Measurements from ENCODE around the gene TRIM63. TPM values are rescaled to one million over a fixed set of nuclear protein-coding genes. Genes with fewer than 3 reads are reported as not detected.

TRIM63 gene
- total and polyA plus RNA-seq, 2 donors (not counting 1 experiment from before 2014, with no cell fraction given): not detected

DNA sequence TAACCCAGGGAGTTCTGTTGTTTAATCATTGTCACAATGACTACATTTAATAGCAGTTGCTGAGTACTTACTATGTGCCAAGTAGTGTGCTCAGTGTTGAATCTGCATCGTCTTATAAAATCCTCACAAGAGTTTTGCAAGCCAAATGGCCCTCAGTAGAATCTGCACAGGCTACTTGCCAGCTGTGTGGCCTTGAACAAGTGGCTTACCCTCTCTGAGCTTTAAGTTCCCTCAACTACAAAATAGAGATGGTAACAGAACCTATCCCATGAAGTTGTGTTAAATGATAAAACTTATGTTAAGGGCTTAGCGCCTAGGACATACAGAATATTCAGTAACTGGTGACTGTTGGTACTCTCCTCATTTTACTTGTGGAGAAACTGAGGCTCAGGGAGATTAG is 12.4 kb downstream of the TRIM63 start:
- Histone ChIP-seq H2AFZ (ENCODE audit: low read length) (no peak overlapping the region), H3K4me3 (replicated peaks in 1 of 4; ENCODE audit: control extremely low read depth in 1 of 4, insufficient read depth in 1 of 4, low read depth in 3 of 4, low read length in 4 of 4) (no peak overlapping the region), H4K20me1 (ENCODE audit: control insufficient read depth, extremely low read depth, insufficient read depth, low read length) (peaks cover 2% of the 10 kb centered on the region), H3K4me2 (ENCODE audit: extremely low read depth, insufficient read depth, low read length) (no peak overlapping the region), H3K36me3 (ENCODE audit: control insufficient read depth, insufficient read depth, low read length) (no peaks in the 10 kb centered on the region), H3K79me2 (ENCODE audit: control insufficient read depth, insufficient read depth, low read length) (no peaks in the 10 kb centered on the region), H3K9me3 (ENCODE audit: control insufficient read depth, insufficient read depth, low read depth, low read length) (no peaks in the 10 kb centered on the region), H3K27ac (ENCODE audit: insufficient read depth, low read length) (no peak overlapping the region), H3K9ac (ENCODE audit: insufficient read depth, low read length) (no peak overlapping the region), H3K4me1 (ENCODE audit: control insufficient read depth, extremely low read depth, insufficient read depth, low read length) (no peaks in the 10 kb centered on the region), H3K27me3 (ENCODE audit: control insufficient read depth, insufficient read depth, low read length) (peaks cover 51% of the 10 kb centered on the region)
- TF ChIP-seq, protein P1, sequence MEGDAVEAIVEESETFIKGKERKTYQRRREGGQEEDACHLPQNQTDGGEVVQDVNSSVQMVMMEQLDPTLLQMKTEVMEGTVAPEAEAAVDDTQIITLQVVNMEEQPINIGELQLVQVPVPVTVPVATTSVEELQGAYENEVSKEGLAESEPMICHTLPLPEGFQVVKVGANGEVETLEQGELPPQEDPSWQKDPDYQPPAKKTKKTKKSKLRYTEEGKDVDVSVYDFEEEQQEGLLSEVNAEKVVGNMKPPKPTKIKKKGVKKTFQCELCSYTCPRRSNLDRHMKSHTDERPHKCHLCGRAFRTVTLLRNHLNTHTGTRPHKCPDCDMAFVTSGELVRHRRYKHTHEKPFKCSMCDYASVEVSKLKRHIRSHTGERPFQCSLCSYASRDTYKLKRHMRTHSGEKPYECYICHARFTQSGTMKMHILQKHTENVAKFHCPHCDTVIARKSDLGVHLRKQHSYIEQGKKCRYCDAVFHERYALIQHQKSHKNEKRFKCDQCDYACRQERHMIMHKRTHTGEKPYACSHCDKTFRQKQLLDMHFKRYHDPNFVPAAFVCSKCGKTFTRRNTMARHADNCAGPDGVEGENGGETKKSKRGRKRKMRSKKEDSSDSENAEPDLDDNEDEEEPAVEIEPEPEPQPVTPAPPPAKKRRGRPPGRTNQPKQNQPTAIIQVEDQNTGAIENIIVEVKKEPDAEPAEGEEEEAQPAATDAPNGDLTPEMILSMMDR (conservative IDR thresholded peaks at IDR 0.05 in 1 of 2, IDR thresholded peaks at IDR 0.05 in 1 of 2; ENCODE audit: low read depth in 1 of 2, low read length in 2 of 2): no peak
- TF ChIP-seq EZH2 (IDR thresholded peaks at IDR 0.05; ENCODE audit: low read length, missing control alignments): no peak
- no peak for DNase-seq (ENCODE audit: low read depth in 2 of 2)

DNA sequence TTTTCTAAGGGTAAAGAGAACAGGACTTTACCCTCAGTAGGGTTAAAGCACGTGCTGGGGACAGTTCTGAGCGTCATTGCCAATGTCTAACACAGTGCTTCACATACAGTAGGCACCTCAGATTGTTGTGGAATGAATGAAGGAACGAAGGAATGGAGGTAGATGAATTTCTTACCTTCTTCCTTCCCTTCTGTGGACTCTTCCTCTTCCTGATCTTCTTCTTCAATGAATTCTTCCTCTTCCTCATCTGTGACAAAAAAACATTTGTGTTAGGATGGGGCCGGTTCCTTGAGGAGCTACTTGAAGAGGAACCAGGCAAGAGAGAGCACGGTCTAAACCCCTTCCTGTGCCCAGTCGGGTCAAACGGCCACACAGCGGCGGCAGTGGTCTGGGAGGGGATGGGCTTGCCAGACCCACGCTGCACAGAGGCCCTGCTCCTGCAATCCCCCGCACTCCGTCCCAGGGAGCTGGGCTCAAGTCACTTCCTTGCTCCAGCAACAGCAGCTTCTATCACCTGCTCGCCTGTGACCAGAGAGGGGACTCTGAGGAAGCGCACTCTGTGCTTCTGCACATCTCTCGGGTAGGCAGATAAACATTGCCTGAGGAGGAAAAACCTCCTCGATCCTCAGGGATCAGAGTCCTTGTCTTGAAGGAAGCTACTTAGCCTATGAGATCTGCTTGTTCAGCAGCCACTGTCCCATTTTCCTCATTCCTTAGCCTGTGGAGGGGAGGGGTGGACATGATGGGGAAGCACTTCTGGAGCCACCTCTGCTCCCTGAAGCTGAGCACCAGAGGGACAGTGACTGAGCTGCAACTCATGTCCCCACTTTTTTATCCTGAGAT is 13.5 kb downstream of the TRIM63 start:
- H3K9me3 ChIP-seq (ENCODE audit: control insufficient read depth, insufficient read depth, low read depth, low read length): no peaks in the 10 kb centered on the region
- H3K4me2 ChIP-seq (ENCODE audit: extremely low read depth, insufficient read depth, low read length): no peak overlapping the region
- H3K4me1 ChIP-seq (ENCODE audit: control insufficient read depth, extremely low read depth, insufficient read depth, low read length): no peaks in the 10 kb centered on the region
- TF ChIP-seq, protein P1 (conservative IDR thresholded peaks at IDR 0.05 in 1 of 2, IDR thresholded peaks at IDR 0.05 in 1 of 2; ENCODE audit: low read depth in 1 of 2, low read length in 2 of 2): no peak
- peak; percentile 43 for TF ChIP-seq EZH2 (IDR thresholded peaks at IDR 0.05; ENCODE audit: low read length, missing control alignments)
- H3K9ac ChIP-seq (ENCODE audit: insufficient read depth, low read length): no peak overlapping the region
- peaks cover 2% of the 10 kb centered on the region for H4K20me1 ChIP-seq (ENCODE audit: control insufficient read depth, extremely low read depth, insufficient read depth, low read length)
- H3K4me3 ChIP-seq (replicated peaks in 1 of 4; ENCODE audit: control extremely low read depth in 1 of 4, insufficient read depth in 1 of 4, low read depth in 3 of 4, low read length in 4 of 4): no peak overlapping the region
- no peak overlapping the region for H2AFZ ChIP-seq (ENCODE audit: low read length)
- no peaks in the 10 kb centered on the region for H3K79me2 ChIP-seq (ENCODE audit: control insufficient read depth, insufficient read depth, low read length)
- H3K27ac ChIP-seq (ENCODE audit: insufficient read depth, low read length): no peak overlapping the region
- no peaks in the 10 kb centered on the region for H3K36me3 ChIP-seq (ENCODE audit: control insufficient read depth, insufficient read depth, low read length)
- H3K27me3 ChIP-seq (ENCODE audit: control insufficient read depth, insufficient read depth, low read length): peaks cover 55% of the 10 kb centered on the region
- DNase-seq (ENCODE audit: low read depth in 2 of 2): no peak

DNA sequence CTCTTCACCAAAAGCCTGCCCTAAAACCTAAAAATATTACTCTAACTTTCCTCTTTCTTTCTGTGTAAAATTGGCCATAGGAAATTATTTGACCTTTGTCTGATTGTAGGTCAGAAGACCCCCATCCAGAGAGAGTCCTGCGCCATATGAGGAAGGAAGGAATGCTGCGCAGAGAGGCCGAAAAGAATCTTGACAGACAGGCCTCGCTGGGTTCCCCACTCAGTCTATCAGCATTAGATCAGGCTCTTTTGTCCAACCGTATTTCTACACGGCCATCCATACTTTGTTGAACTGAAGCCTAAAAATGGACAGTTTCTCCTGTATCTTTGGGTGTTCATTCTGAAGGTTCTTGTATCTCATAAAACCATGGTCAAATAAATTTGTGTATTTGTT is 17.2 kb downstream of the TRIM63 start:
- Histone ChIP-seq H3K27ac (ENCODE audit: insufficient read depth, low read length) (no peak overlapping the region), H3K4me2 (ENCODE audit: extremely low read depth, insufficient read depth, low read length) (no peak overlapping the region), H3K4me3 (replicated peaks in 1 of 4; ENCODE audit: control extremely low read depth in 1 of 4, insufficient read depth in 1 of 4, low read depth in 3 of 4, low read length in 4 of 4) (no peak overlapping the region), H2AFZ (ENCODE audit: low read length) (no peak overlapping the region), H3K79me2 (ENCODE audit: control insufficient read depth, insufficient read depth, low read length) (no peaks in the 10 kb centered on the region), H3K4me1 (ENCODE audit: control insufficient read depth, extremely low read depth, insufficient read depth, low read length) (no peaks in the 10 kb centered on the region), H4K20me1 (ENCODE audit: control insufficient read depth, extremely low read depth, insufficient read depth, low read length) (no peaks in the 10 kb centered on the region), H3K9me3 (ENCODE audit: control insufficient read depth, insufficient read depth, low read depth, low read length) (no peaks in the 10 kb centered on the region), H3K9ac (ENCODE audit: insufficient read depth, low read length) (no peak overlapping the region), H3K36me3 (ENCODE audit: control insufficient read depth, insufficient read depth, low read length) (no peaks in the 10 kb centered on the region), H3K27me3 (ENCODE audit: control insufficient read depth, insufficient read depth, low read length) (peaks cover 53% of the 10 kb centered on the region)
- TF ChIP-seq, protein P1 (conservative IDR thresholded peaks at IDR 0.05 in 1 of 2, IDR thresholded peaks at IDR 0.05 in 1 of 2; ENCODE audit: low read depth in 1 of 2, low read length in 2 of 2): no peak
- TF ChIP-seq EZH2 (IDR thresholded peaks at IDR 0.05; ENCODE audit: low read length, missing control alignments): no peak
- no peak for DNase-seq (ENCODE audit: low read depth in 2 of 2)
